Measurements from ENCODE around the gene TIMM17A.

TIMM17A gene

DNA sequence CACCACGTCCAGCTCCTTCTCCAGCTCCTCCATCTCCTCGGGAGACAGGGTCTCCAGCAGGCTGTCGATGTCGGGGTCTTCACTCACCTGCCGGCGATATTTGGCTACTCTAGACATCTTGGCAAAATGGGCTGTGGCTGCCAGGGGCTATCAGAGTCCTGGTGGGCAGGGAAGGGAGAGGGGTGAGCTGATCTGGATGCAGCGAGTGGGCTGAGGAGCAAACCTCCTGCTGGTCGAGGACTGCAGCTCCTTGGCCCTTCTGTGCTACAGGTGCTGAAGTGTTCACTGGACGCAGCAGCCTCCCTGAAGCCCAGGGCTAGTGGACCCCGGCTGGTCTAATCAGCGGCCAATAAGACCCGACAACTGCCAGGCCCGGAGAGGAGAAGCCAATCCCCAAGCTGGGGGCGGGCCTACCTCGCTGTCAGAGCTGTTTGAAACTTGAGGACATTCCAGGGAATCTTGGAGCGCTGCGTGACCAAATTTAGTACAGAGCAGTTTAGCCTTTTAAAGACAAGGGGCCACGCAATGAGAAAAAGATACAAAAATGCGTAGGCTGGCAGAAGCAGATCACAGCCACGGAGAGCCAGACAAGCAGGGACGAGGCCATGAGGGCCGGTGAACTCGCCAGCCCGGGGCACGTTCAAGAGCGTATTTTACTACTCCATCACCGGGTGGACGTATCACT is 8.9 kb upstream of the TIMM17A start, which contains the start of gene LMOD1:
Gene LMOD1, minus strand, starts transcription at position 325 of the 685 bp plus-strand sequence. Its CDS starts 208 bp downstream, at position 117.
- no peak for TF ChIP-seq CTCF (IDR thresholded peaks at IDR 0.05)
- Histone ChIP-seq H3K9me3 (ENCODE audit: control insufficient read depth, low read length) (no peaks in the 10 kb centered on the region), H3K4me1 (peaks cover 5% of the 10 kb centered on the region), H3K27ac (peak within 1 kb of the TSS; percentile 83), H3K4me2 (ENCODE audit: low read length) (peak within 1 kb of the TSS; percentile 95), H3K36me3 (ENCODE audit: control insufficient read depth, insufficient read depth, low read length) (no peaks in the 10 kb centered on the region), H3K4me3 (ENCODE audit: low read depth, low read length) (peak within 1 kb of the TSS; percentile 68), H3K9ac (no peak within 1 kb of the TSS), H3K27me3 (ENCODE audit: control insufficient read depth, insufficient read depth, low read length) (no peaks in the 10 kb centered on the region), H2AFZ (peak within 1 kb of the TSS; percentile 81), H3K79me2 (no peaks in the 10 kb centered on the region)

DNA sequence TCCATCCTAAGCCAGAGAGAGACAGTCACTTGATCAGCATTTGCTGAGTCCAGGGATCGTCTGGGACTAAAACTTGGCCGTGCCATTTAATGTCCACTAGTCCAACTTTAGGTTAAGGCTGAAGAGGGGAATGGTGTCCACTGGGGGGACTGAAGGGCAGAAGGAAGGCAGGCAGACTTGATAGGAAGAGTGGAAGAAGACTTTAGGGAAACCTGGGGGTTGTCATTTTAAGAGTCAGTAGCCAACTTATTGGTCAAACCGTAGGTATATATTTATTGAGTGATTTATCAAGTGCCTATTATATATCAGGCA is 7.7 kb upstream of the TIMM17A start:
- Histone ChIP-seq H3K4me3 (ENCODE audit: low read depth, low read length) (no peak overlapping the region), H3K4me2 (ENCODE audit: low read length) (no peak overlapping the region), H3K27ac (peak overlapping the region; percentile 83), H3K9ac (no peak overlapping the region), H3K4me1 (peaks cover 2% of the 10 kb centered on the region), H3K9me3 (ENCODE audit: control insufficient read depth, low read length) (no peaks in the 10 kb centered on the region), H3K79me2 (no peaks in the 10 kb centered on the region), H3K27me3 (ENCODE audit: control insufficient read depth, insufficient read depth, low read length) (no peaks in the 10 kb centered on the region), H2AFZ (no peak overlapping the region), H3K36me3 (ENCODE audit: control insufficient read depth, insufficient read depth, low read length) (no peaks in the 10 kb centered on the region)
- TF ChIP-seq CTCF (IDR thresholded peaks at IDR 0.05) = no peak

GRCh38 chr1:201949491-201949890 is 5.8 kb upstream of the TIMM17A start:
- Histone ChIP-seq H3K9me3 (ENCODE audit: control insufficient read depth, low read length) (no peaks in the 10 kb centered on the region), H3K4me3 (ENCODE audit: low read depth, low read length) (no peak overlapping the region), H3K4me1 (no peaks in the 10 kb centered on the region), H3K27ac (no peak overlapping the region), H3K27me3 (ENCODE audit: control insufficient read depth, insufficient read depth, low read length) (no peaks in the 10 kb centered on the region), H3K36me3 (ENCODE audit: control insufficient read depth, insufficient read depth, low read length) (no peaks in the 10 kb centered on the region), H3K79me2 (no peaks in the 10 kb centered on the region), H2AFZ (no peak overlapping the region), H3K9ac (no peak overlapping the region), H3K4me2 (ENCODE audit: low read length) (no peak overlapping the region)
- no peak for TF ChIP-seq CTCF (IDR thresholded peaks at IDR 0.05)

GRCh38 chr1:201954263-201955008 is 867 bp upstream of the TIMM17A start:
- Histone ChIP-seq H3K79me2 (peaks cover 9% of the 10 kb centered on the region), H3K36me3 (ENCODE audit: control insufficient read depth, insufficient read depth, low read length) (no peaks in the 10 kb centered on the region), H3K27me3 (ENCODE audit: control insufficient read depth, insufficient read depth, low read length) (no peaks in the 10 kb centered on the region), H3K4me3 (ENCODE audit: low read depth, low read length) (peak overlapping the region; percentile 97), H3K27ac (peak overlapping the region; percentile 84), H3K4me1 (no peaks in the 10 kb centered on the region), H3K4me2 (ENCODE audit: low read length) (peak overlapping the region; percentile 93), H2AFZ (peak overlapping the region; percentile 92), H3K9ac (peak overlapping the region; percentile 37), H3K9me3 (ENCODE audit: control insufficient read depth, low read length) (no peaks in the 10 kb centered on the region)
- no peak for TF ChIP-seq CTCF (IDR thresholded peaks at IDR 0.05)
